ENCODE data around the gene APAF1. TPM values are rescaled to one million over a fixed set of nuclear protein-coding genes. Genes with fewer than 3 reads are reported as not detected.

Gene APAF1
- total RNA-seq, 1 donor from 2014 or later, result 15.5 TPM

GRCh38 chr12:98767248-98767647 lies 122.2 kb downstream of the APAF1 start:
- no peaks in the 10 kb centered on the region for H3K4me1 ChIP-seq
- no peak for DNase-seq (ENCODE audit: low spot score in 2 of 2)
- H3K9me3 ChIP-seq, result no peaks in the 10 kb centered on the region
- H3K27me3 ChIP-seq, result no peaks in the 10 kb centered on the region
- H3K36me3 ChIP-seq, result no peaks in the 10 kb centered on the region
- intact Hi-C loops (cut with DNase I), result no loop called here
- H3K4me3 ChIP-seq, result no peak overlapping the region
- no peak overlapping the region for H3K27ac ChIP-seq
- TF ChIP-seq, protein P1, sequence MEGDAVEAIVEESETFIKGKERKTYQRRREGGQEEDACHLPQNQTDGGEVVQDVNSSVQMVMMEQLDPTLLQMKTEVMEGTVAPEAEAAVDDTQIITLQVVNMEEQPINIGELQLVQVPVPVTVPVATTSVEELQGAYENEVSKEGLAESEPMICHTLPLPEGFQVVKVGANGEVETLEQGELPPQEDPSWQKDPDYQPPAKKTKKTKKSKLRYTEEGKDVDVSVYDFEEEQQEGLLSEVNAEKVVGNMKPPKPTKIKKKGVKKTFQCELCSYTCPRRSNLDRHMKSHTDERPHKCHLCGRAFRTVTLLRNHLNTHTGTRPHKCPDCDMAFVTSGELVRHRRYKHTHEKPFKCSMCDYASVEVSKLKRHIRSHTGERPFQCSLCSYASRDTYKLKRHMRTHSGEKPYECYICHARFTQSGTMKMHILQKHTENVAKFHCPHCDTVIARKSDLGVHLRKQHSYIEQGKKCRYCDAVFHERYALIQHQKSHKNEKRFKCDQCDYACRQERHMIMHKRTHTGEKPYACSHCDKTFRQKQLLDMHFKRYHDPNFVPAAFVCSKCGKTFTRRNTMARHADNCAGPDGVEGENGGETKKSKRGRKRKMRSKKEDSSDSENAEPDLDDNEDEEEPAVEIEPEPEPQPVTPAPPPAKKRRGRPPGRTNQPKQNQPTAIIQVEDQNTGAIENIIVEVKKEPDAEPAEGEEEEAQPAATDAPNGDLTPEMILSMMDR (IDR thresholded peaks at IDR 0.05), result no peak

DNA sequence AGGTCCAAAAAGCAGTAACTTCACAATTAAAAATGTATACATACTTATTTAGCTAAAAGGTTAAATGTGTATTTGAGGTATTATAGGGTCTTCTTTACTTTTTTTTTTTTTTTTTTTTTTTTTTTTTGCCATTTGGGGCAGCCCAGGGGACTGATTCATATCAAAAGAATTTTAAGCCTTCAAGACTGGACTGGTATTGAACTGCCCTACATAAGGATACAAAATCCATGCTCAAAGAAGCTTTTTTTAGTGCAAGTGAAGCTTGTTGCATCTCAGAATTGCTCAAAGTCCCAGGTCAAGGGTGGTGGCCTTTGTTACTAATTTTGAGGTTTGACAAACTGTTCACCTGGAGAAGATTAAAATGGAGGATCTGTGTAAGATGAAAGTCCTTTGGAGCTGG lies 124.0 kb downstream of the APAF1 start:
- TF ChIP-seq, protein P1 (IDR thresholded peaks at IDR 0.05), result no peak
- no peak overlapping the region for H3K4me3 ChIP-seq
- DNase-seq (ENCODE audit: low spot score in 2 of 2), result no peak
- intact Hi-C loops (cut with DNase I), result no loop called here
- no peaks in the 10 kb centered on the region for H3K4me1 ChIP-seq
- no peaks in the 10 kb centered on the region for H3K36me3 ChIP-seq
- H3K9me3 ChIP-seq, result no peaks in the 10 kb centered on the region
- no peak overlapping the region for H3K27ac ChIP-seq
- H3K27me3 ChIP-seq, result no peaks in the 10 kb centered on the region

DNA sequence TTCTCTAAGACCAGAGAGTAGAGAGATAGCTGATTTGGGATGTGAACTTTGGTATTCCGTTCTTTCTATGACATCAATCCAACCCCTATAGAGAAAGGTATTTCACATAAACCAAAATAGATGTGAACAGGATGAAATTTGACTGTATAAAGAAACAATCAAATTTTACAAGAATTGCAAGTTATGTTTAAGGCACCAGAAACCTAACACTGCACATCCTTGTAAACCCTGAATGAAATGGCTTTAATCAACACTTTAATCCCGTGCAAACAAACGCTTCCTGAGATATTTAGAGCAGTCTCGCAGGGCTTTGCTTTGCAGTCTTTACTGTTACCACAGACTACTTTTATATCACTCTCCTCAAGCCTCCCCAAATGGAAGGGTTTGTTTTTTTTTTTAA lies 125.1 kb downstream of the APAF1 start:
- no peak overlapping the region for H3K27ac ChIP-seq
- TF ChIP-seq, protein P1 (IDR thresholded peaks at IDR 0.05), result no peak
- no peaks in the 10 kb centered on the region for H3K4me1 ChIP-seq
- intact Hi-C loops (cut with DNase I), result no loop called here
- DNase-seq (ENCODE audit: low spot score in 2 of 2), result no peak
- no peak overlapping the region for H3K4me3 ChIP-seq
- H3K27me3 ChIP-seq, result no peaks in the 10 kb centered on the region
- H3K9me3 ChIP-seq, result no peaks in the 10 kb centered on the region
- no peaks in the 10 kb centered on the region for H3K36me3 ChIP-seq

DNA sequence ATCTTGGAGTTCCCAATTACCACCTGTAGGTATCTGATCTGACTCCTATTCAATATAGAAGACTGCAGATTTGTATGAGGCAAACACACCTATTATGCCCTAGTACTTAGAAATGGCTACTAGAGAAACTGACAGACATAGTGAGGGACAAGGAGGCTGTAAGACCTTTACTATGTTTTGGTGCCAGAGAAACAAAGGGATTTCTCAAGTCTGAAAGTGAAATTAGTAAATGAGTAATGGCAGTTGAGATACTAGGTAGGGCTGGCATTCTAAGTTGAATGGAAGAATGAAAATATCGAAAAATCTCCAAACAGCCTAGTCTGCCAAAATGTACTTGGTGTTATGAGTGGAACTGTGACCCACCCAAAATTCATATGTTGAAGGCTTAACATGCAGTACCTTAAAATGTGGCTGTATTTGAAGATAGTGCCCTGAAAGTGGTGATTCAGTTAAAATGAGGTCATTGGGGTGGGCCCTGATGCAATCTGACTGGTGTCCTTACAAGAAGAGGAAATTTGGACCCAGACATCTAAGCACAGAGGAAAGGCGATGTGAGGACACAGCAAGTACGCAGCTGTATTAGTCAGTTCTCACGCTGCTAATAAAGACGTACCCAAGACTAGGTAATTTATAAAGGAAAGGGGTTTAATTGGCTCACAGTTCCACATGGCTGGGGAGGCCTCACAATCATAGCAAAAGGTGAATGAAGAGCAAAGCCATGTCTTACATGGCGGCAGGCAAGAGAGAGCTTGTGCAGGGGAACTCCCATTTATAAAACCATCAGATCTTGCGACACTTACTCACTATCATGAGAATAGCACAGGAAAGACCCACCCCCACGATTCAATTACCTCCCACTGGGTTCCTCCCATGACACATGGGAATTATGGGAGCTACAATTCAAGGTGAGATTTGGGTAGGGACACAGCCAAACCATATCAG lies 127.0 kb downstream of the APAF1 start:
- H3K4me1 ChIP-seq, result no peaks in the 10 kb centered on the region
- TF ChIP-seq, protein P1 (IDR thresholded peaks at IDR 0.05), result no peak
- H3K27me3 ChIP-seq, result no peaks in the 10 kb centered on the region
- no peaks in the 10 kb centered on the region for H3K9me3 ChIP-seq
- no peak overlapping the region for H3K4me3 ChIP-seq
- DNase-seq (ENCODE audit: low spot score in 2 of 2), result no peak
- intact Hi-C loops (cut with DNase I), result no loop called here
- H3K36me3 ChIP-seq, result no peaks in the 10 kb centered on the region
- H3K27ac ChIP-seq, result no peak overlapping the region

GRCh38 chr12:98772818-98773217 lies 127.7 kb downstream of the APAF1 start:
- Histone ChIP-seq H3K4me1 (no peaks in the 10 kb centered on the region), H3K27me3 (no peaks in the 10 kb centered on the region), H3K27ac (no peak overlapping the region), H3K4me3 (no peak overlapping the region), H3K9me3 (no peaks in the 10 kb centered on the region), H3K36me3 (no peaks in the 10 kb centered on the region)
- no peak for DNase-seq (ENCODE audit: low spot score in 2 of 2)
- TF ChIP-seq, protein P1 (IDR thresholded peaks at IDR 0.05), result no peak
- intact Hi-C loops (cut with DNase I), result no loop called here
